T-helper 2 cell (primary cell): ENCODE data around the gene PRCC.

Experiments used
- DNase-seq, 5 experiments: peaks; one replicate each; pipeline versions ENCODE4 v3.0.0 to v3.0.0-alpha.2; 2012 to 2022

Gene PRCC

DNA sequence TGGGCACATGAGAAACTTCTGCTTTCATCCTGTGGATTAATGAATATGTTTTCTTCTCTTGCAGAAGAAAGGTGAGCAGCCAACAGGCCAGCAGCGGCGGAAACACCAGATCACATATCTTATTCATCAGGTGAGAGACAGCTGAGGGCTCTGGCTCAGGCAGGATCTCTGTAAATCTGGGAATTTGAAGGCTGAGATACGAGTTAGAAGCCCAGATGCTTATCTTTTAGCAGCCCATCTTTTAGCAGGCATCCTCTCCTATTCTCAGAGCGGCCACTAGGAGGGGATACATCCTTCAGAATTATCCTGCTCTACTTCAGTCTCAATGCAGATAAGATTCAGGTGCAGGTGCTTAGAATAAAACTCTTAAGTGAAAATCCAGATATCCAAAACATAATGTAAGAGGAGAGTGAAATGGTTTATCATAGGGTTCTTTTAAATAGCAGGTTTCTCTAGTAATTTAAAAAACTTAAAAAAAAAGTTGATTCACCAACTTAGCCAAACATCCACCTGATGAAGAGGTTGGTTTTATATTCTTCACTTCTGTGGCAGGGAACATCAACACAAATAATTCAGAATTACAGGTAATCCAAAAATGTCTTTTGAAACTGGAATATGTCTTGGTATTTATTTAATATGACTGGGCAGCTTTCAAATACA is 30.0 kb downstream of the PRCC start:
- DNase-seq = peak in 3 of 5 experiments; percentile 48 to 72 (median 51)

DNA sequence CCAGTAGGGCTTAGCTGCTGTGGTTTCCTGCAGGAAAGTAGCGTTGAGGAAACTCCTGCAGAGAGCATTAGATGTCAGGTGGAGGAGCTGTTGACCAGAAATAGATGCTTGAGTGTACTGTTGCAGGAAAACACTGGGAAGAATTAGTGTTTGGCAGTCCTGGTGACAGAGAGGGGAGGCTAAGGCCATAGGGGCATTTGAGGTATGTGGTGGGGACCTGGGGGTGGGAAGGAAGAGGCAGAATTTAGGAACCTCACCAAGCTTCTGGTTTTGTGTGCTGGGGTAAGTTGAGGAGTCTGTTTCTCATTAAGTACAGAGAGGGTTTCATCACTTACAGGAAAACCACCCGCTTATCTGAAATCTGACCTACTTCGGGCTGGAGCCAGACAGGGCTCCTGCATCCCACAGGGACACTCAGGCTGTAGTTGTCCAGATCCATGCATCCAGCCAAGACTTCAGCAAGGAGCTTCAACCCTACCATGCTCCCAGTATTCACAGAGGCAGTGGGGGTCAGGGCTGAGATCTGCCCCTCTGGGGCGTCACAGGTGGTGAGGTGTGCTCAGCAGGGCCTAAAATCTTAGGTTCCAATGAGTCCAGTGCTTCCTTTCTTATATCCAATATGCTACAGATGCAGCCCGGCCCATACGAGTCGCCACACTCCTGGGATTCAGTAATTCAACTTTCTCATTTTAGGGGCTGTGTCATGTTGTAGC is 34.2 kb downstream of the PRCC start:
- DNase-seq = peak in 1 of 5 experiments; percentile 43

DNA sequence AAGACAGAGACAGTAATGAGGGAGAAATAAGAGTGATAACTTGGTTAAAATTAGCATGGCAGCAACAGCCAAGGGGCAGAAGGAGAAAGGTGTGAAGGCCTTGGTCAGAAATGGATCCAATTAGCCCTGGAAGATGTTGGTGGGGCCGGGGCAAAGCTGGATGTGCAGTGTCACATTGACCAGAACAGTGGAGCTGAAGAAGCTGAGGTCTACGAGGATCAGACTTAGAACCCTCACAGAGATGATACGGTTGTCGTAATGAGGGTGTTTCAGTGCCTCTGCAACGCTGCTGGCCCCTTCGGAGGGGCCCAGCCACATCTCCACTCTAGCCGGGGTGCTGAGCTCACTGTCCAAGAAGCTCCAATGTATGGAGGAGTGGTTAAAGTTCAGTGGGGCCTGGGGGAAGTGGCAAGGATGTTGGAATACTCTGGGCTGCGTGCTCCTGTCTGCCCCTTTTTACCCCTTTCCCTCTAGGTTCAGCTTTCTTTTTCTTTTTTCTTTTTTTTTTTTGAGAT is 35.1 kb downstream of the PRCC start:
- no peak for DNase-seq

DNA sequence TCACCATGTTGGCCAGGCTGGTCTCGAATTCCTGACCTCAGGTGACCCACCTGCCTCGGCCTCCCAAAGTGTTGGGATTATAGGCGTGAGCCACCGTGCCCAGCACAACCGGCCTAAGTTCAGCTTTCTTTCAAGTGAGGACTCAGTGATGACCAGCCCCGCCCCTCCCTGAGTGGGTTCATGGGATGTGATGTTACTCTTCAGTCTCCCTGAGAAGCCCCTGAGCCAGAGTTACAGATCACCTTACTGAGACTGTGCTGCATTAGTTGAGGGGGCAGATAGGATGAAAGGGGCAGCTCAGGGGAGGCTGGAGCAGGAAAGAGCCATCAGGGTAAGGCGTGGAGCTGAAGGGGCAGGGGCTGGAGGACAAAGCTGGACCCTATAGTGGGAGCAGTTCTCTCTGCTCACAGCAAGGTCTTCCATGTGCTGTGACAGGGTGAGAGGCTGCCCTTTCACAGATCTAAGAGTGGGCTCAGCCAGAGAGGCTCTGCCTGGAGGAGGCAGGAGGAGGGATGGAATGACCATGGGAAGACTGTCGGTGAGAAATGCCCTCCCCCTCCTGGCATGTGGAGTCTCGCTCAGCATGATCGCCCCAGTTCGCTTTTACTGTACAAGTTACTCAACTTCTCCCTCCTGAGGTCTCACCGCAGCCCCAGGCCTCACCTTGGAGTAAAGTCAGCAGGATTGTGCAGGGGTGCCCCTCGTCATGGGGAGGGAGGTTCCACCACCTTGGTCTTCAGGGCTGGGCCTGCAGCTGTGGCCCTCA is 35.9 kb downstream of the PRCC start:
- DNase-seq = no peak

DNA sequence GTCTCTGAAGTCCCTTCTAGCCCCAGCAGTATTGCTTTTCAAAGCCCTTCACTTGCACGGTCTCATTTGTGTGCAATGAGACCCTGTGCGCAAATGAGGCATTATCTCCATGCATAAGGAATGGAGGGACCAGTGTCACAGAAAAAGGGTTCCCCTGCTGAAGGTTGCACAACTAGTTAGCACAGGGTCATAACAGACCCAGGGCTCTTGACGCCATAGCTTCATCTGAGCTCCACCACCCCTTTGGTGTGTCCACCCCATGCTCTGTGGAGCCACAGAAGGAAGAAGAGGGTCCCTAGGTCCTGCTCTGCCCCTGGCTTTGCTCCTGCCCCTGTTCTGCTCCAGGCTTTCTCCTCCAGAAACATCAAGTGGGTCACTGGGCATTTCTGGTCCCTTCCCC is 36.7 kb downstream of the PRCC start:
- no peak for DNase-seq

DNA sequence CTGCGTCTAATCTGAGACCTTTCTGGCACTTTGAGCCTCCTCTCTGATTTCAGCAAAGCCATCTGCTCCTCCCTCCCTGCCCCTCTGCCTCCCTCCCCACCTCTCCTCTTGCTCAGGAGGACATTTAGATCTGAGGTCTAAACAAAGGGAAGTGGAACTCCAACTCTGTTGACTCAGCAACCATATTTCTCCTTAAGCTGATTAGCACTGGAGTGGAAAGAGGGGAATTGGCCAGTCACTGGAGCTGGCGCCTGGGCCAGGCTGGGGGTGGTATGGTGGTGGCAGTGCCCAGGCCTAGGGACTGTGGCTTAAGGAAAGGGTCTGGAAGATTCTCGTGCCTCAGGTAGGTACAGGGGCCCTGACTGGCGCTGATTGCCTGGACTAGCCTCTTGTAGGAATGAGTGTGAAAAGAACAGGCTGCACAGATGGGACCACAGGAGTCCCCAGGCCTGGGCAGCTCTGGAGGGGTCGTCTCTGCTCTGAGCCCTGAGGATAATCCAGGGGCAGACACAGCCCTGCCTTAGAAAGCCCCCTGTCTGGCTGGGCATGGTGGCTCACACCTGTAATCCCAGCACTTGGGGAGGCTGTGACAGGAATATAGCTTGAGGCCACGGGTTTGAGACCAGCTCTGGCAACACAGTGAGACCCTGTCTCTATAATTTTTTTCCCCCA is 37.4 kb downstream of the PRCC start:
- DNase-seq = no peak

DNA sequence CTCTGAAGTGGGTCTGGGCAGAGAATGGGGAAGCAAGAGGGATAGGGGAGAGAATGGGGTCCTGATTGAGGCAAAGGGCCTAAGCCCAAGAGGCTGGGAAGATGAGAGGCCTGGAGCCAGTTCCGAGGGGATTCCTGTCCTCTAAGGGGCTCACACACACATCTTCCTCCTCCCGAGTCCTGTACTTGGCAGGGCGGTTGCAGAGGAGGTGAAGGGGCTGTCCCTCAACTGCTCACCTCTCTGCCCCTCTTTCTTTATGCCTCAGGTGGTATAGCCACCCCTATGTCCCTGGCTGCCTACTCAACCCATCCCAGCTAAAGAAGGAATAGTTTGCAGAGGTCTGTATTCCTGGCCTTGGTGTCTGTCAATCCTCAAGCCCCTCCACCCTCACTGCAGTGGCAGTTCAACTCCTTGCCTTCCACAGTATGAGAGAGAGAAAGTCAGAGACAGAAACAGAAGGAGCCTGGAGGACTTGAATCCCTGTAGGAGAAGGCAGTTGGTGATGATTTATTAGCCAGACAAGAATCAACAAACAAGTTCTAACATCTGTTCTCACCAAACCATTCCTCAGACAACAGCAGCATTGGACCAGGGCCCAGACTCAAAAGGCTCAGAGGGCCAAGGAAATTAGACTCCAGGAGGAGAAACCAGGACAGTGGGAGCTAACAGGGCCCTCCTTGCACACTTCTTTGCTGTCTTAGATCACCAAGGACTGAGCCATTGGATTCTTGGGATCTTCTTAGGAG is 38.6 kb downstream of the PRCC start:
- DNase-seq = no peak

DNA sequence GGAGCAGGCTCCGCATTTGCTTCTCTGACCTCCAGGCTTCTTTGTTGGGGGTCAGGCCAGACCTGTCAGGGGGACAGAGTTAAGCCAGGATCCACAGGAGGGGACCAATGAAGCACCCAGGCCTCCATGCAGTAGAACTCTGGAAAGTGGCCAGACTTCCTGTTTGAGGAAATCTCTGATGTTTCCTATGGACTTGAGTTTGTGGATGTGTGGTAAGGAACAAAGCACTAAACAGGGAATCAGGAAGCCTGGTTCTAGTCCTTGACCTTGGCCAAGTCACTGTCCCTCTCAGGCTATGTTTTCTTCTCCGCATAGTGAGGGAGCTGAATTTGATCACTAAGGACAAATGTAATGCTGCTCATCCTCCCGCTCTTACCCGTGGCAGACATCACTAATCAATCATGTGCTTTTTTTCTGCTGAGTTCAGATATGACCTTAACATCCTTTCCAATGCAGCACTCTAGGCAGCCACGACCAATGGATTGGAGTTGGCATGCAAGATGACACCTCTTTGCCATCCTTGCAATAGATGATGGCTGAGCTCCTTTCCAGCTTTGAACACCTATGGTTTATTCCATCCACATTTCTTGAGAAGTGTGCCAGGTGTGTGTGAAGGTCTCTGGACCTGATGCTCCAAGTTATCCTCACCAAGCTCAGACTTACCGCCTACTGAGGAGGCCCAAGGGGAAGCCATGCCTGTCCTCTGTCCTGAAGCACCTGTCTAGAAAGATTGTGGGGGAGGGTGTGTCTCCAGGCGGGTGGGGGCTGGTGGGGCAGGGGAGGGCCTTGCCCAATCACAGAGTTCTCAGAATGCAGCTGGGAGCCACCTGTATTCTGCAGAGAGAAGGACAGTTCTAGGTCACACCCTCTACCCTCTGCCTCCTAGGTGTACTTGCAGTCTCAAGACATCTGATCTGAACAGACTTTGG is 39.4 kb downstream of the PRCC start:
- no peak for DNase-seq

DNA sequence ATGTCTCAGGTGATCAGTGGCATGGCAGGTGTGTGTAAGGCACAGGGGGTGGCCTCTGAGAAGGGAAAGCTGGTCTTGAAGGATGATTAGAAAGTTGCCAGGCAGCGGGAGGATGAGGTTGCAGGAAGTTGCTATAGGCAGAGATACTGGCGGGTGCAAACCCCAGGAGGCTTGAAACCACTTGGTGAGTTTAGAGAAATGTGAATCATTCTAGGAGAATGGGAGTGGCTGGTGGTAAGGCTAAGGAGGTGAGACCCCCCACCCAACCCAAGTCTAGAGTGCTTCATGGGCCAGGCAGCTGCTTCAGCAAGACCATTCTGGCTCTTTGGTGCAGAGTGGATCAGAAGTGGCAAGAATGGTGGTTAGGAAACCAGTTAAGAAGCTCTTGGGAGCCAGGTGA is 40.3 kb downstream of the PRCC start:
- peak in 2 of 5 experiments; percentile 15 to 82 for DNase-seq

DNA sequence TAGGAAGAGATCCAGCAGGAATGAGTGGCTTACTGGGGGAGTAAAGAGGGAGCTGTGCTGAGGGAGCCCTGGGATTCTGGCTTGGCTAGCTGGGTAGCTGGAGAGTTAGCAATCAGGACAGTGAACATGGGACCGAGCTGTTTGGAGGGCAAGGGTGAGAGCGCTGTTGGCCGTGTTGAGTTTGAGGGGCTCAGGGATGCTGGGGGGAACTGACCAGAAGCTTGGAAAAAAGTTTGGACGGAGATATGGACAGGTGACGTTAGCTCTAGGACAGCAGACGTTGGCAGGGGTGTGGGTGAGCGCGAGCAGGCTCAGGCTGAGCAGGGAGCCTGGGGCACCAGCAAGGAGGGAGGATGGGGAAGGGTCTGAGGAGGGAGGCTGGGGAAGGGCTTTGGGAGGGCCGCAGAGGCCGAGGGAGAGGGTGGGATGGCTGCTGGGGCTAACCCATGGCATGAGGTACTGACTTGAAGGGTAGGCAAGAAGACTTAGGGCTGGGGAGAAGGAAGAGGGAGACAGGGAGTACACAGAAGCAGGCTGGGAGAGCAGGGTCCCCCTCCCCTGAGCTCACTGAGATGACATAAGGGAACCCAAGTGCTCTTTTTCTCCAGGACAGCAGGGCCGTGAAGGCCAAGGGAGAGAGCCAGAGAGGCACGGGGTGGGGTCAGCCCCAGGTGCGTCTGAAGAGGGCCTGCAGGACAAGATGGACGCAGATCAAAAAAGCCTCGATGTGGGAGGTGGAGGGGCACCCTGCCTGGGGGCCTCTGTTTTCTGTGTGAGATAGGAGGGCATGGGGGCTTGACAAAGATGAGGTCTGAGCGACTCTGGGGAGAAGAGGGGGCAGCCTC is 41.1 kb downstream of the PRCC start:
- no peak for DNase-seq

DNA sequence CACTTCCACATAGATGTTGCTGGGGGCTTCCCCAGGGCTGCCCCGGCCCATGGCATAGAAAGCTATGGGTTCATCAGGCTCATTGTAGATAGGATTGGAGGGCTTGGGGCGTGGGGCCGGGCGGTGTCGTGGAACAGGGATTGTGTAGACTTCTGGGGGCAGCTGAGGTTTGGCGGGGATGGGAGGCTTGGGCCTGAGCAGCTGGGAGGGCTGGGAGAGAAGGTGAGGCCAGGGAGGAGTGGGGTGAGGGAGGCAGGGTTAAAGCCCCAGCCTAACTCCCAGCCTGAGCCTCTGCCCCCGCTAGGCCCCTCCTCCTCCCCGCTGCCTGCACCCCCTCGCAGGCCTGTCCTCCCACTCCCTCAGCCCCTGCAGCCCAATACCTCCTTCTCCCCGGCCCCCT is 41.9 kb downstream of the PRCC start:
- no peak for DNase-seq

DNA sequence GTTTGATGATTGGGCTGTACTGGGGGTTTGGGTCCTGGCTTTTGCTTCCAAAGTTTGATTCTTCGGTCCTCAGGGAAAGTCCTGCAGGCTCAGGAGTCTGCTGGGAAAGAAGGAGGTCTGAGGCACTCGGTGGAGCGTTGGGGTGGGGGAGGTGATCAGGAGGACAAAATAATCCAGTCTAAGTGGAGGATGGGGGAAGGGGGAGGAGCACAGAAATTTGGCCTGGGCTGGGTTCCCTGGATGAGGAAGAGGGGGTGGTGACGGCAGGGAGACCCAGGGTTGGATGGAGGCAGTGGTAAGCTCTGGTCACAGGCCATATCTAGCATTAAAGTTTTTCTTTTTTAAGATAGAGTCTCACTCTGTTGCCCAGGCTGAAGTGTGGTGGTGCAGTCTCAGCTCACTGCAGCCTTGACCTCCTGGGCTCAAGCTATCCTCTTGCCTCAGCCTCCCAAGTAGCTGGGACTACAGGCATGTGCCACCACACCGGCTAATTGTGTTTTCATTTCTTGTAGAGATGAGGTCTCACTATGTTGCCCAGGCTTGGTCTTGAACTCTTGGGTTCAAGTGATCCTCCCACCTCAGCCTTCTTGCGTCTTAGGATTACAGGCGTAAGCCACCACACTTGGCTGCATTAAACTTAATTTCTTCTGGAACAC is 42.5 kb downstream of the PRCC start:
- no peak for DNase-seq

DNA sequence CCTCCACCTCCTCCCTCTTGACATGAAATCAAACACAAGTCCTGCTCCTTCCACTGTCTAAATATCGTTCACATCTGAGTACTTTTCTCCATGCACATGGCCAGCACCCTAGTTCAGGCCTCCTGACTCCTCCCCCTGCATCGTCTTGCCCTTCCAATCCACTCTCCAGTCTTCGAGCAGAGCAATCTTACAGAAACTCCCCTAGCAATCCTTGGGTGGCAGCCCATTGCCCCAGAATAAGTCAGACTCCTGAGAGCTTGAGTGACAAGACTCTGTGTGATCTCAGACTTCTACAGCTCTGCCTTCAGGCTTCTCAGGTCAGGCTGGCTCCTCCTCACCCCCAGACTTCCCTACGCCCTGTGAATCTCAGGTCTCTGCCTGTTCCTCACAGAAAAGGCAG is 43.8 kb downstream of the PRCC start:
- DNase-seq = no peak

DNA sequence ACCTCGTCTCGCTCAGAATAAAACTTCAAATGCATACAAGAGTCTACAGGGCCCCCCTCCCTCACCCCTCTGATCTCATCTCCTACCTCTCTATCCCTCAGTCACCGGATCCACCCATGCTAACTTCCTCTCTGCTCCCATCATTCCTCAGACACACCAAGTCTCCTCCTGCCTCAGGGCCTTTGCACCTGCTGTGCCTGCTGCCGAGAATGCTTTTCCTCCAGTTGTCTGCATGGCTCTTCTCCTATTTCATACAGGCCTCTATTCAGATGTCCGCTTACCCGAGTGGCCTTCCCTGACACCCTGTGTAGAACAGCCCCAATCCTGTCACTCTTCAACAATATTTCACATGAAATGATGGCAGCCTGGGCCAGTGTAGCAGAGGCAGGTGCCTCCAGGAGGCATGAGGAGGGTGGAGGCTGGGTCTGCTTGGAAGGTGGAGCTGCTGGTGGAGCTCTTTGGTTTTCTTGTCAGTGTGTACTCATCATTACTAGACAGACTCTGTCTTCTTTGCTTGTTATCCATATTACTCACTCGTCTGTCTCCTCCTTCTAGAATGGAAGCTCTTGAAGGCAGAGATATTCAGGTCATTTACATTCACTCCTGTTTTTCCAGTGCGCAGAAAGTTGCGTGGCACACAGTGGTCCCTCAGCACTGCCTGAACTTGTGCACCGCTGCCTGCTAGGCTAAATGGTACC is 45.1 kb downstream of the PRCC start:
- DNase-seq = no peak

DNA sequence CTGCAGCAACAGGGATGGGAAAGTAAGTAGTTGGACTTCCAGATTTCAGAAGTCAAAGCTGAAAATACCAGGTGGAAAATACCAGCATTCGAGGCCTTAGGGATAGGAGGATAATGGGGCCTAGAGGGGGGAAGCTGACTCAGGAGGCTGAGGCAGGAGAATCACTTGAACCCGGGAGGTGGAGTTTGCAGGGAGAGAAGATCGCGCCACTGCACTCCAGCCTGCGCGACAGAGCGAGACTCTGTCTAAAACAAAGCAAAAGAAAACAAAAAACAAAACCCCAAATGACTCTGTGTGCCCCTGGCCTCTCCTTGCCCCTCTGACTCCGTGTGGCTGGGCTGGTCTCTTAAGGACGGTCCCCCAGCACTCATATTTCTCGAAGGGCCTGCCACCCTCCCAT is 46.0 kb downstream of the PRCC start:
- no peak for DNase-seq

DNA sequence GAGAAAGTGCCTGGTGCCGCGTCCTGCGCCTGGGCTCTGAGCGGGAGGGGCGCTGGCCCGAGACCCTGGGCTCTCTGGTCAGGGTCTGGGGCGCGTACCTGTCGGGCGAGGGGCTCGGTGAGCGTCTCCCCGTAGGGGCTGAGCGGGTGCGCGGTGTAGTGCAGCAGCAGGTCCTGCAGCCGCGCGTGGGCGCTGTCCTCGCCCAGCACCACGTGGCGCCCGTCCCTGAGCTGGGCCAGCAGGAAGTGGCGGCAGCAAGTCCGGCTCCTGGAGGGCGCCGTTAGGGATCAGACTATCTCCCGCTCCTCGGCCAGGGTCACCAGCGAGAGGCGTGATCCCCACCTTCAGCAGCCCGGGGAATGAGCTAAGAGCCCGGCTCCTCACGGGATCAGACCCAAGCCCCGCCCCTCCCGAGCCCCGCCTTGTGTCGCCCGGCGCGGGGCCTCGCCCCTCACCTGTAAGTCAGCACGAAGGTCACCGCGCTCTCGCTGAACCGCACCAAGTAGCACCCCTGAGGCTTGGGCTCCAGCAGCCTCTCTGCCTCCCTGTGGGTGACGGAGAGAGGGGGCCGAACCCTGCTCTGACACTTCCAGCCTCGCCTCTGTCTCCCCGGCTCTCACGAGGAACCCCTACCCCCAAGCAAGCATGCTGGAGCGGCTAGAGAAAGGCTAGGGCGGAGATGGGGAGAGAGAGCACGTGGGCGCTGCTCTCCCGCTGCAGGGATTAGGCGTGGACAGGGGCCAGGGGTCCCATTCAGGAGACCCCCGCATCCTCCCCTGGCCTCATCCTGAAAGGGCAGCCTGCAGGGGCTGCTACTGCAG is 46.6 kb downstream of the PRCC start:
- peak; percentile 48 to 86 (median 72) for DNase-seq

DNA sequence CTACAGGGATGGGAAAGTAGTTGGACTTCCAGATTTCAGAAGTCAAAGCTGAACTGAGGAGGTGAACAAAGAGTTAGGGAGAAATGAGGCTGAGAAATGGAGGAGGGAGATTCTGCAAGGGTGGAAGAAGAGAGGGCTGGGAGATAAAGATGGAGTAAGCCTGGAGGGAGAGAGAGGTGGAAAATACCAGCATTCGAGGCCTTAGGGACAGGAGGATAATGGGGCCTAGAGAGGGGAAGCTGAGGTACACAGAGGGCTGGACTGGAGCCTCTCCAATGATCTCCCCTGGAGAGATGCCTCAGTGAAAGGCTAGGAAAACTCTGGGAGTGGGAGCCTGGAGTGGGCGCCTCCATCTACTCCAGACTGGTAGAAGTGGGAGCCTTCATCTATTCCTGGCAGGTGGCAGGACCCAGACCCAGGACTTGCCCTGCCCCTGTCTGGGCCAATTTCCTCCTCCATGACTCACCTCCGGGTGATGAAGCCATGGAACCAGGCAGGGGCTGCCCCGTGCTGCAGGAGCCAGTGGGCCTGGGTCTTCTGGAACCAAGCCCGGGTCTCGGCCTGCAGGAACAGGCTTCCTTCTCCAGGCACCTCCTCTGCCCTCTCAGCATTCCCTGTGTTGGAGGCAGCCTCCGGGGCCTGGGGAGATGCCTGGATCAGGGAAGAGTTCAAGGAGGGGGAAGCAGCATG is 47.4 kb downstream of the PRCC start:
- DNase-seq = peak in 2 of 5 experiments; percentile 32 to 50
